Ascending aorta (tissue), 2 donors: Measurements from ENCODE around the gene TAAR6. TPM values are rescaled to one million over a fixed set of nuclear protein-coding genes. Genes with fewer than 3 reads are reported as not detected.

Experiments used
- DNase-seq, 2 donors: peaks; one replicate each; pipeline ENCODE4 v3.0.0-alpha.2; 2019; ENCODE audit warnings: low spot score in 2 of 2
- H3K27ac ChIP-seq, 2 donors: fragments of 200-600 bp; sonication (generic); one replicate each; pipeline ENCODE4 v1.5.1; 2016 to 2017; ENCODE audit warnings: mild to moderate bottlenecking in 1 of 2
- H3K27me3 ChIP-seq: fragments of 200-600 bp; sonication (generic); one replicate; pipeline ENCODE4 v1.5.1; 2017
- H3K36me3 ChIP-seq, 2 donors: fragments of 200-600 bp; sonication (generic); one replicate each; pipeline ENCODE4 v1.5.1; 2016
- H3K4me1 ChIP-seq, 2 donors: fragments of 200-600 bp; sonication (generic); one replicate each; pipeline ENCODE4 v1.5.1; 2016 to 2017; ENCODE audit warnings: mild to moderate bottlenecking in 1 of 2
- H3K4me3 ChIP-seq, 2 donors: fragments of 200-600 bp; sonication (generic); one replicate each; pipeline ENCODE4 v1.5.1; 2016 to 2017; ENCODE audit warnings: mild to moderate bottlenecking in 1 of 2
- H3K9me3 ChIP-seq, 2 donors: fragments of 200-600 bp; sonication (generic); one replicate each; pipeline ENCODE4 v1.5.1; 2016
- CTCF ChIP-seq, 3 experiments: fragments of 200-600 bp in 2 of 3; fragments of 450-650 bp in 1 of 3; sonication (generic) in 2 of 3; IDR thresholded peaks; one replicate each; pipeline ENCODE4 v1.5.1; 2016 to 2019; ENCODE audit warnings: antibody characterized with exemption in 3 of 3, mild to moderate bottlenecking in 1 of 3, moderate library complexity in 1 of 3
- intact Hi-C: fragments of 100-400 bp; cut with DNase I; formaldehyde crosslinking; loops from one replicate; pipeline ENCODE4 v1.15.1; 2023
- total RNA-seq: library from RNA; depleted of rRNA; stranded (reverse); fragments of >200 nt; gene quantifications from one replicate; pipeline ENCODE4 v1.1.0, GENCODE V29; 2016

The TAAR6 gene
- total RNA-seq, 1 donor from 2014 or later, result not detected

- H3K4me3 ChIP-seq, result no peak overlapping the region
- no peak overlapping the region for H3K27ac ChIP-seq
- H3K36me3 ChIP-seq, result no peaks in the 10 kb centered on the region
- intact Hi-C loops, result no loop called here
- H3K4me1 ChIP-seq, result no peaks in the 10 kb centered on the region
- no peaks in the 10 kb centered on the region for H3K9me3 ChIP-seq
- no peak for DNase-seq
- TF ChIP-seq CTCF (IDR thresholded peaks at IDR 0.05), result no peak
- H3K27me3 ChIP-seq, result no peaks in the 10 kb centered on the region
Measured at GRCh38 chr6:132568611-132569010, 1.5 kb upstream of the TAAR6 start.

GRCh38 chr6:132569170-132569569 lies 952 bp upstream of the TAAR6 start:
- TF ChIP-seq CTCF (IDR thresholded peaks at IDR 0.05), result no peak
- Histone ChIP-seq H3K9me3 (no peaks in the 10 kb centered on the region), H3K4me1 (no peaks in the 10 kb centered on the region), H3K27me3 (no peaks in the 10 kb centered on the region), H3K36me3 (no peaks in the 10 kb centered on the region), H3K4me3 (no peak overlapping the region), H3K27ac (no peak overlapping the region)
- intact Hi-C loops, result no loop called here
- DNase-seq, result no peak

- no peak for TF ChIP-seq CTCF (IDR thresholded peaks at IDR 0.05)
- Histone ChIP-seq H3K4me1 (no peaks in the 10 kb centered on the region), H3K36me3 (no peaks in the 10 kb centered on the region), H3K9me3 (no peaks in the 10 kb centered on the region), H3K27me3 (no peaks in the 10 kb centered on the region), H3K4me3 (no peak overlapping the region), H3K27ac (no peak overlapping the region)
- DNase-seq, result no peak
- intact Hi-C loops, result no loop called here
Measured at GRCh38 chr6:132571774-132572173, 1.7 kb downstream of the TAAR6 start.

- Histone ChIP-seq H3K4me3 (no peak overlapping the region), H3K27me3 (no peaks in the 10 kb centered on the region), H3K36me3 (no peaks in the 10 kb centered on the region), H3K9me3 (no peaks in the 10 kb centered on the region), H3K27ac (no peak overlapping the region), H3K4me1 (no peaks in the 10 kb centered on the region)
- intact Hi-C loops, result no loop called here
- DNase-seq, result no peak
- no peak for TF ChIP-seq CTCF (IDR thresholded peaks at IDR 0.05)
Measured at GRCh38 chr6:132584698-132585097, 14.6 kb downstream of the TAAR6 start.

- no peak overlapping the region for H3K27ac ChIP-seq
- no peak overlapping the region for H3K4me3 ChIP-seq
- TF ChIP-seq CTCF (IDR thresholded peaks at IDR 0.05), result no peak
- intact Hi-C loops, result no loop called here
- H3K36me3 ChIP-seq, result no peaks in the 10 kb centered on the region
- no peaks in the 10 kb centered on the region for H3K4me1 ChIP-seq
- no peaks in the 10 kb centered on the region for H3K9me3 ChIP-seq
- no peak for DNase-seq
- no peaks in the 10 kb centered on the region for H3K27me3 ChIP-seq
Measured at GRCh38 chr6:132587424-132587823, 17.3 kb downstream of the TAAR6 start.

GRCh38 chr6:132589454-132589853 lies 19.3 kb downstream of the TAAR6 start, which contains the start of gene TAAR5:
Gene TAAR5 (minus strand): TSS chr6:132589741. CDS start chr6:132589686, 55 bp downstream.
- no peak within 1 kb of the TSS for H3K4me3 ChIP-seq
- no peaks in the 10 kb centered on the region for H3K27me3 ChIP-seq
- no peak for TF ChIP-seq CTCF (IDR thresholded peaks at IDR 0.05)
- no peaks in the 10 kb centered on the region for H3K36me3 ChIP-seq
- DNase-seq, result no peak
- intact Hi-C loops, result no loop called here
- no peak within 1 kb of the TSS for H3K27ac ChIP-seq
- no peaks in the 10 kb centered on the region for H3K4me1 ChIP-seq
- no peaks in the 10 kb centered on the region for H3K9me3 ChIP-seq
